Measurements from ENCODE around the gene CDKAL1. TPM values are rescaled to one million over a fixed set of nuclear protein-coding genes. Genes with fewer than 3 reads are reported as not detected.

Gene CDKAL1
- total and polyA plus RNA-seq, 2 of the 8 experiments (the other 6 are each of a cell fraction or from before 2014, with no cell fraction given) = 8.4 to 24.6 TPM

GRCh38 chr6:21271428-21272155, 737.3 kb downstream of the CDKAL1 start:
- no peak overlapping the region for H3K56ac ChIP-seq (replicated peaks; ENCODE audit: insufficient read length, low read depth, low read length)
- no peak overlapping the region for H2BK12ac ChIP-seq (ENCODE audit: low read depth, low read length)
- ChIA-PET CTCF (ENCODE audit: partially characterized antibody) (interaction anchor here (0.6 to 2.1 kb wide), 5 partner anchors 10 to 182 kb away, joined by 3 to 4 read pairs (median 3); no protein-coding TSS in a partner anchor), POLR2A (ENCODE audit: partially characterized antibody) (no interaction called here)
- H2BK15ac ChIP-seq (ENCODE audit: low read length) = no peak overlapping the region
- no peaks in the 10 kb centered on the region for H3K79me2 ChIP-seq (ENCODE audit: control insufficient read depth in 1 of 2, insufficient read depth in 2 of 2, low read length in 2 of 2)
- no peaks in the 10 kb centered on the region for H3K79me1 ChIP-seq (ENCODE audit: low read depth, low read length)
- peak; percentile 28 for FAIRE-seq
- H3K18ac ChIP-seq (ENCODE audit: extremely low read depth, low read length) = no peak overlapping the region
- H4K91ac ChIP-seq (replicated peaks; ENCODE audit: insufficient read length, low read length) = no peak overlapping the region
- no peak overlapping the region for H2BK5ac ChIP-seq (ENCODE audit: low read depth, low read length)
- no peak overlapping the region for H3K4me2 ChIP-seq (ENCODE audit: insufficient read depth in 1 of 2, low read depth in 2 of 2, low read length in 2 of 2)
- H3K9ac ChIP-seq (replicated peaks in 1 of 4; ENCODE audit: extremely low read depth in 1 of 4, low read depth in 3 of 4, low read length in 3 of 4) = no peak overlapping the region
- TF ChIP-seq POLR2A (IDR thresholded peaks at IDR 0.05; ENCODE audit: control extremely low read depth in 1 of 2, low read depth in 2 of 2, low read length in 2 of 2) (no peak), RAD21 (IDR thresholded peaks at IDR 0.05 in 1 of 2, conservative IDR thresholded peaks at IDR 0.05 in 1 of 2; ENCODE audit: low read depth in 2 of 2, low read length in 2 of 2) (peak; percentile 26 to 39), CBX5 (IDR thresholded peaks at IDR 0.05; ENCODE audit: low read depth, low read length) (no peak), BRCA1 (IDR thresholded peaks at IDR 0.05; ENCODE audit: low read depth, low read length) (no peak), CTCF (IDR thresholded peaks at IDR 0.05; ENCODE audit: control extremely low read depth in 1 of 3, insufficient read depth in 1 of 3, low read depth in 1 of 3, low read length in 3 of 3) (peak in 2 of 3 experiments; percentile 43 to 49; a peak in 2 of 4 replicates), SP4 (IDR thresholded peaks at IDR 0.05; ENCODE audit: low read length) (no peak)
- 88% methylated on average over 7 of the region's 7 CpGs; no CpG with 5 or more reads in 1 of the 2 experiments for WGBS, 2 experiments (ENCODE audit: extremely low coverage in 1 of 2, insufficient coverage in 1 of 2, insufficient read length in 1 of 2, insufficient replicate concordance in 2 of 2, low coverage in 1 of 2, low lambda C conversion rate in 2 of 2, missing lambda C conversion rate in 1 of 2)
- no peaks in the 10 kb centered on the region for H3K36me3 ChIP-seq (ENCODE audit: control insufficient read depth in 2 of 4, insufficient read depth in 4 of 4, low read length in 3 of 4)
- no peak overlapping the region for H2BK20ac ChIP-seq (ENCODE audit: low read length)
- no peak overlapping the region for H3K4me3 ChIP-seq (ENCODE audit: extremely low read depth in 1 of 4, insufficient read depth in 2 of 4, low read depth in 3 of 4, low read length in 4 of 4)
- no peak overlapping the region for H2BK120ac ChIP-seq (replicated peaks; ENCODE audit: low read depth, low read length)
- H4K5ac ChIP-seq (ENCODE audit: insufficient read length, low read depth, low read length) = no peak overlapping the region
- no peaks in the 10 kb centered on the region; a peak in 1 of 7 replicates for H3K4me1 ChIP-seq (replicated peaks in 1 of 4; ENCODE audit: control insufficient read depth in 3 of 4, insufficient read depth in 4 of 4, low read length in 3 of 4)
- H4K20me1 ChIP-seq (replicated peaks in 1 of 2; ENCODE audit: control insufficient read depth in 1 of 2, insufficient read depth in 2 of 2, low read length in 2 of 2) = no peaks in the 10 kb centered on the region
- no peak overlapping the region for H3K4ac ChIP-seq (replicated peaks; ENCODE audit: insufficient read length, low read depth, low read length)
- no peak overlapping the region for H2AK5ac ChIP-seq (ENCODE audit: low read depth, low read length)
- no peak overlapping the region for H2AFZ ChIP-seq (ENCODE audit: low read length)
- H3K14ac ChIP-seq (ENCODE audit: insufficient read length) = no peak overlapping the region
- no peak overlapping the region for H3K27ac ChIP-seq (ENCODE audit: low read depth, low read length)
- H3K23ac ChIP-seq (ENCODE audit: insufficient read length) = no peak overlapping the region
- H4K8ac ChIP-seq (ENCODE audit: extremely low read depth, insufficient read depth, low read length) = no peak overlapping the region
- H3K9me3 ChIP-seq (ENCODE audit: insufficient read depth in 2 of 2, low read depth in 1 of 2, low read length in 1 of 2) = no peaks in the 10 kb centered on the region
- DNase-seq (ENCODE audit: low read depth in 1 of 2, low spot score in 2 of 2) = no peak
- H3K23me2 ChIP-seq (ENCODE audit: low read depth, low read length) = no peaks in the 10 kb centered on the region
- H3K27me3 ChIP-seq (replicated peaks in 1 of 4; ENCODE audit: control insufficient read depth in 3 of 4, extremely low read depth in 1 of 4, insufficient read depth in 3 of 4, low read length in 3 of 4) = no peaks in the 10 kb centered on the region

Measured in H1 (cell line).